Measurements from ENCODE around the gene TCEA3. TPM values are rescaled to one million over a fixed set of nuclear protein-coding genes. Genes with fewer than 3 reads are reported as not detected.

The TCEA3 gene
- total RNA-seq, 1 donor from 2014 or later: 8.8 TPM

DNA sequence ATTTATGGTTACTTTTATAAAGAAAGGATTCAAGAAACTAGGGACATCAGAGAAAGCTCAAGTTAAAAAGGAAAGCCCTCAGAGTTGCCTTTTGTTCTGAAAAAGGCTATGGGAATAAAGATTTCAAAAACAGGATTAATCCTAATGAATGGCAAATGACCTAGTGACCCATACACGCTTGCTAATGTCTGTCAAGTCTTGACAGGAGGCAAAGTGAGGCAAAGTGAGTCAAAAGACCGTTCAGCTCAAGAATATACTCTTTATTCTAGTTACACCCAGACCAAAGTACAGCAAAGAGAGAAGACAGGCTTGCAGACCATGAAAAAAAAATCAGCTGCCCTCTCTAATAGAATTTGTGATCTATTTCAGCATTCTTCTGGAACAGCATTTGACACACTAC lies 58.4 kb downstream of the TCEA3 start:
- H3K4me3 Mint-ChIP-seq: peak overlapping the region; percentile 99
- DNase-seq (ENCODE audit: extremely low spot score, unreplicated experiment): no peak
- peaks cover 6% of the 10 kb centered on the region for H3K9me3 Mint-ChIP-seq
- H3K4me1 Mint-ChIP-seq (ENCODE audit: unreplicated experiment): peaks cover 32% of the 10 kb centered on the region
- H3K27ac Mint-ChIP-seq: peak overlapping the region; percentile 99
- no peak for TF ChIP-seq CTCF (conservative IDR thresholded peaks at IDR 0.05)
- H3K36me3 Mint-ChIP-seq: peaks cover 59% of the 10 kb centered on the region
- no peaks in the 10 kb centered on the region for H3K27me3 Mint-ChIP-seq

GRCh38 chr1:23362218-23362713 lies 62.3 kb downstream of the TCEA3 start:
- DNase-seq (ENCODE audit: extremely low spot score, unreplicated experiment): no peak
- Mint-ChIP-seq H3K4me3 (peak overlapping the region; percentile 34), H3K4me1 (ENCODE audit: unreplicated experiment) (peaks cover 15% of the 10 kb centered on the region), H3K36me3 (peaks cover 80% of the 10 kb centered on the region), H3K27me3 (no peaks in the 10 kb centered on the region), H3K9me3 (peaks cover 20% of the 10 kb centered on the region), H3K27ac (no peak overlapping the region)
- TF ChIP-seq CTCF (conservative IDR thresholded peaks at IDR 0.05): no peak

DNA sequence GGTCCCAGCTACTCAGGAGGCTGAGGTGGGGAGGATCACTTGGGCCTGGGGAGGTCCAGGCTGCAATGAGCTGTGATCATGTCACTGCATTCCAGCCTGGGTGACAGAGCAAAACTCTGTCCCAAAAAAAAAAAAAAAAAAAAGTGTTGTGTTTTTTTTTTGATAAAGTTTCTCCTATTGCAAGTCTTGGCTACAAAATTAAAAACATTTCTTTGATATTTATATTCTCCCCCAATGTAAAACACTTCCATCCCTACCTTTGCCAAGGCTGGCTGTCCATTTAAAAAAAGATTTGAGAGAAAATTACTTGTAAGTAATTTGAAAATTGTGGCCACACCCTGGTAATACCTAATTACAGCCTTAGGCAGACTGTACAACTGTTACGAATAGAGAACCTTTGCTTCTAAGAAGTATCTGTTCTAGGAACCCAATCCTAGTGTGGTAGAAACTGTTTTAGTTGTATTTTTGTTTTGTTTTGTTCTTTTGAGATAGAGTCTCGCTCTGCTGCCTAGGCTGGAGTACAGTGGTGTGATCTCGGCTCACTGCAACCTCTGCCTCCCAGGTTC lies 66.2 kb downstream of the TCEA3 start:
- no peak for TF ChIP-seq CTCF (conservative IDR thresholded peaks at IDR 0.05)
- Mint-ChIP-seq H3K36me3 (peaks cover 64% of the 10 kb centered on the region), H3K4me3 (no peak overlapping the region), H3K27me3 (no peaks in the 10 kb centered on the region), H3K9me3 (peaks cover 35% of the 10 kb centered on the region), H3K27ac (no peak overlapping the region), H3K4me1 (ENCODE audit: unreplicated experiment) (peaks cover 7% of the 10 kb centered on the region)
- DNase-seq (ENCODE audit: extremely low spot score, unreplicated experiment): no peak

DNA sequence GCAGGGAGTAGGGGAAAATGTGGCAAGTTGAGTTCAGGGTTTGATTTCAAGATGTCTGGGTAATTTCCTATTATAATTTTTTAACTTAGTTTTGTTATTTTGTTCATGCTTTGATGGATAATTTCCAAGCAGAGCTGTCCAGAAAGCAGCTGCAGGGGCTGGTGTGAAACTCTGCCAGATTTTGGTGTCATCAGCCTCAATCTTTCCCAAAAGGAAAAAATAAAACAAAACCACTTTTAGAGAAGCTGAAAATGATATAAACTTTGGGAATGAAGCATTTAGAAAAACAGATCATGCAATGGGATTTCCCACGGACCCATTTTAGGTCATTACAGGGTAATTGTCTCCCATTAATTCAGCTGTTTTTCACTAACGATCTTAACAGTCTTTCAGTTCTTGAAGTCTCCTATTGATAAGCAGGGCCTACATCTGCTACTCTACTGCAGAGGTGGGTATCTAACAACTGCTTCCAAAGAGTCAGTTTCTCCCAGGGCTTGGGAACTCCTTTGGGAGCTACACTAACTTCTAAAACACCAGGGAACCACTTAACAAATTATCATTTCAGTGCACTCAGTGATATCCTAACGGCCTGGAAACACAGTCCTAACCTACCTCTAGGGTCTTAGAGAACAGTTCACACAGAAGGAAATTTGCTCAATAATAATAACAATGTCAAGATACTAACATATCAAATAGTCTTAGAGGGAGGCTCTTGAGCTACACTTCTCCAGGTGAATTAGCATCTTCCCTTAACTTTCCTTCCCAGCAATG lies 67.2 kb downstream of the TCEA3 start:
- TF ChIP-seq CTCF (conservative IDR thresholded peaks at IDR 0.05): no peak
- H3K36me3 Mint-ChIP-seq: peaks cover 54% of the 10 kb centered on the region
- peaks cover 33% of the 10 kb centered on the region for H3K9me3 Mint-ChIP-seq
- H3K27me3 Mint-ChIP-seq: no peaks in the 10 kb centered on the region
- DNase-seq (ENCODE audit: extremely low spot score, unreplicated experiment): no peak
- no peak overlapping the region for H3K27ac Mint-ChIP-seq
- H3K4me3 Mint-ChIP-seq: no peak overlapping the region
- peaks cover 7% of the 10 kb centered on the region for H3K4me1 Mint-ChIP-seq (ENCODE audit: unreplicated experiment)

- H3K27me3 Mint-ChIP-seq: no peaks in the 10 kb centered on the region
- H3K4me3 Mint-ChIP-seq: no peak overlapping the region
- DNase-seq (ENCODE audit: extremely low spot score, unreplicated experiment): no peak
- H3K36me3 Mint-ChIP-seq: peaks cover 46% of the 10 kb centered on the region
- no peak overlapping the region for H3K27ac Mint-ChIP-seq
- peaks cover 28% of the 10 kb centered on the region for H3K9me3 Mint-ChIP-seq
- no peak for TF ChIP-seq CTCF (conservative IDR thresholded peaks at IDR 0.05)
- peaks cover 7% of the 10 kb centered on the region for H3K4me1 Mint-ChIP-seq (ENCODE audit: unreplicated experiment)
Observed at GRCh38 chr1:23356471-23357137, 67.9 kb downstream of the TCEA3 start.
